NCI-H748 (cell line): Measurements from ENCODE around the gene TSC22D4.
"Not testable (repeated sequence)": the region's sequence is repeated elsewhere in the genome, so short reads cannot be mapped to it uniquely, and the experiment has no call there.

Source experiments
- DNase-seq: peaks from one replicate; lab custom pipeline; 2025; ENCODE audit not compliant: unreplicated experiment; lab: John Stamatoyannopoulos, UW

The TSC22D4 gene

DNA sequence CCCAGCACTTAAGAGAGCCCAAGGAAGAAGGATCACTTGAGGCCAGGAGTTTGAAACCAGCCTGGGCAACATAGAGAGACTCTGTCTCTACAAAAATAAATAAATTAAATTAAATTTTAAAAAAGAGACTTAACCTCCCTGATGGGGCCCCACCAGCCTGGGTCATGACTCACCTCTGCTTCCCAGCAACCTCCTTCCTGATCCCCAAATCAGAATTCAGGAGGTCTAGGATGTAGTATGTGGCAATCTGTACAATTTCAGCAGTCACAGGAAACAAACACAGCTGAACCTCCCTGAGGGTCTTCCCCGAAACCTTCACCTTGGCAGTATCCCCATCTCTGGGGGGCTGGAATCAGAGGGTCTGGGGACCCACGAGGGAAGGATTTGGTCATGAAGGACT is 33.0 kb downstream of the TSC22D4 start:
- no peak for DNase-seq

DNA sequence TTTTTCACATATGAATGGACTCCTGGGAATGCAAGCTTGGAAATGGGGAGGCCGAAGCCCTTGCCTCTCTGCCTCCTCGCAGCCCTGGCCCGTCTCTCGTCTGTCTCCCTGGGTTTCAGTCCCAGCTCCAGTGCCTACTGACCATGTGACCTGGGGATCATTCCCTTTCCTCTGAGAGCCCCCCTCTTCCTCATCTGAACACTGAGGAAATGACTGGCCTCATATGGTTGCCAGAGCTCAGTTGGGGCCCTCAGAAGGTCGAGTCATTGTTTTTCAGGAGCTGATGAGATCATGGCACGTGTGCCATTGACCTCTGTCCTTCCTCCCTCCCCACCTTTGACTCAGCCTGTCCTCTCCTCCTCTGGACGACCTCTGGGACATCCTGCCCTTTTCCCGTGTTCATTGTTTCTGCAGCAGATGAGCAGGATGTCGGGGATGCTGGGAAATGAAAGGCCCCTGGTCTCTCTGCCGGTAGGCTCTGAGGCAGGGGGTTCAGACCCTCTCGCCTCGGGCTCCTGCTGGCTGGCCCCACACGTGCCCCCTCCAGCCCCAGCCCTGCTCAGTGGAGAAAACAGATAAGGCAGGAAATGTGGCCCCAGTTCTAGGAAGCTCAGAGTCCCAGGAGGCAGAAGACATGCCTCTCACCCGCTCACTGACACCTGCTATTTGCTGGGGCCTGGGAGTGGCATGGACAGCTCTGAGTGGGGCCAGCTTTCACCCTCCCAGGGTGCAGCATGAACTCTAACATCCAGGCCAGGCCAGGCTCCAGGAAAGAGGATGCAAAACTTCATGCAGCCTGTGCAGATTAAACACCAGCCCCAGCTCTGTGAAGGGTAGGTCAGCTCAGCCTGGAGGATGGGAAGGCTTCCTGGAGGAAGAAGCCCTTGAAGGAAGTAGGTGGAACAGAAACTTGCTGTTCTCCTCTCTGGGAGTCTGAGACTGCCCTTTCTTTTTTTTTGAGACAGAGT is 34.4 kb downstream of the TSC22D4 start:
- no peak for DNase-seq

DNA sequence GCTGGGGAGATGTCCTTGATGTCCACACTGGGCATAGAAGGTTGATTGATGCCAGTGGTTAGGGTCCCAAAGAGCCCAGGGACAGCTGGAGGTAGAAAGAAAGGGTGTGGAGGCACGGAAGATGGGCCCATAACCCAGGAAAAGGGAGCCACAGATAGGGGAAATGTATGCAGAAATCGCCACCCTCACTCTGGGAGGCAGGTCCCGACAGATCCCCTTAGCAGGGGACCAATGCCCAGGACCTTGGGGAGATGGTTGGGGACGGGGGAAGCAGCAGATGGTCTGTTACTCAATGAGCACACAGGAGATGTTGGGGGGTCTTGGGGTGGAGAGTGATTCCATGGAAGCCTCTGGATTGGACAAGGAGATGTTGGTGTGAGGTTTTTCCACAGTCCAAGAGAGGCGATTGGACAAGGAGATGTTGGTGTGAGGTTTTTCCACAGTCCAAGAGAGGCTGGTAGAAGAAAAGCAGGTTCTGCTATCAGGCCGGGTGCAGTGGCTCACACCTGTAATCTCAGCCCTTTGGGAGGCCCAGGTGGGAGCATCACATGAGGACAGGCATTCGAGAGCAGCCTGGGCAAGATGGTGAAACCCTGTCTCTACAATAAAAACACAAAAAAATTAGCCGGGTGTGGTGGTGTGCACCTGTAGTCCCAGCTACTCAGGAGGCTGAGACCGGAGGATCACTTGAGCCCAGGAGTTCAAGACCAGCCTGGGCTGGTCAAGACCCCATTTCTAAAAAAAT is 35.7 kb downstream of the TSC22D4 start:
- DNase-seq: no peak

DNA sequence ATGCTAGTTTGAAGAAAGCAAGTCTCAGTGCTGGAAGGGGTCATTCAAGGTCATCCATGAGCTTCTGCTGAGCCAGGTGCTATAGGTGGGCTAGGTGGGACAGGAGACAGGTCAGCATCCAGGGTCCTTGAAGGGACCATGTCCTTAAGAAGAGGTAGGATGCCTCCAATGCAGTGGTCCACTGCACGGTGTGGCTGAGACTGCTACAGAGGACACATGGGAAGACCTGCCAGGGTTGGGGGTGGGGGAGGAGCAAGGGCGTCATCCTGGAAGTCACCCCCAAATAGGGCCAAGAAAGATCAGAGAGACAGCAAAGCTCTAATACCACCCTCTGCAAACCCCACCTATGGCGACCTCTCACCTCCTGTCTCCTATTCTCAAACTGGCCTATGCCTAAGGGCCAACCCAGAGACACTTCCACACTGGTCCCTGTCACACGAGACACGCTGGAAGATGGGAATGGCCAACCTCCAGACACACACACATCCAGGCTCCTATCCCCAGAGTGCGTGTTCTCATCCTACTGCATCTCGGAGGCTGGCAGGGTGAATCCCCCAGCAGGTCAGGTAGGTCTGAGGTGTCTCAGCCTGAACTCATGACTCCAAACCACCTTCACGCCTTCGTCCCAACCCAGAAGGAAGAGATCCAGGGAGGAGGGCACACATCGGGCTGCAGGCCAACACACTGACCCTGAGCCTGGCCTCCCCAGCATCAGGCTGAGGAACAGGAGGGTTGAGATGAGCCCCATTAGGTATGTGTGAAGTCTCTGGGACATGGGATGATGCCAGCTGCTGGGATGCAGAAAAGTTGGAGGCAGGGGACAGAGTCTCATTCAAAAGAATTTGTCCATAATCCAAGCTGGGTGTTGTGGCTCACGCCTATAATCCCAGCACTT is 37.1 kb downstream of the TSC22D4 start:
- DNase-seq: no peak

DNA sequence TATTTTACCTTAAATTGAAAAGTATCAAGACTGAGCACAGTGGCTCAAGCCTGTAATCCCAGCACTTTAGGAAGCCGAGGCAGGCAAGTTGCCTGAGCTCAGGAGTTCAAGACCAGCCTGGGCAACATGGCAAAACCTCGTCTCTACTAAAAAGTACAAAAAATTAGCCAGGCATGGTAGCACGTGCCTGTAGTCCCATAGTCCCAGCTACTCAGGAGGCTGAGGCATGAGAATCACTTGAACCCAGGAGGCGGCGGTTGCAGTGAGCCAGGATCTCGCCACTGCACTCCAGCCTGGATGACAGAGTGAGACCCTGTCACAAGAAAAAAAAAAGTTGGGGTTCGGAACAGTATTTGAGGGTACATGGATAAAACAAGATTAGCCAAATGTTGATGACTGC is 39.8 kb downstream of the TSC22D4 start:
- not testable (repeated sequence) for DNase-seq

DNA sequence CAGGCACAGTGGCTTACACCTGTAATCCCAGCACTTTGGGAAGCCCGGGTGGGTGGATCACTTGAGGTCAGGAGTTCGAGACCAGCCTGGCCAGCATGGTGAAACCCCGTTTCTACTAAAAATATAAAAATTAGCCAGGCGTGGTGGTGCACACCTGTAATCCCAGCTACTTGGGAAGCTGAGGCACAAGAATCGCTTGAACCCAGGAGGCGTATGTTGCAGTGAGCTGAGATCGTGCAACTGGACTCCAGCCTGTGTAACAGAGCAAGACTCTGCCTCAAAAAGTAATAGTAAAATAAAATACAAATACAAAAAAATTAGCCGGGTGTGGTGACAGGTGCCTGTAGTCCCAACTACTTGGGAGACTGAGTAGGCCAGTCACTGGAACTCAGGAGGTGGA is 40.3 kb downstream of the TSC22D4 start:
- not testable (repeated sequence) for DNase-seq

DNA sequence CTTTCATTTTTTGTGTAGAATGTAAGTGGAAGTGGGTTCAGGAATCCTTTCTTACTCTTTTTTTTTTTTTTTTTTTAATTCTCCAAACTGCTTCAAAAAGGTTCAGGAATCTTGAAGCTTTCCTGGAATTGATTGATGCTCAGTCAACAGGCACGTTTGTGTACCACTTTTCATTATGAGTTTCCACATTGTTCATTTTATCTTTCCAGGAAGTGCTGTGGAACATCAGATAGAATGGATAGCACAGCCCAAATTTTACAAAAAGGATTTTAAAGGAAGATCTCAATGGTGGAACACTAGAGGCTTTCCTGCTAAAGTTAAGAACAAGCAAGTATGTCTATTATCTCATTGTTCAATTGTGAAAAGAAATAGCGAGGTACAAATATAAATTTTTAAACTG is 40.8 kb downstream of the TSC22D4 start:
- DNase-seq: no peak

DNA sequence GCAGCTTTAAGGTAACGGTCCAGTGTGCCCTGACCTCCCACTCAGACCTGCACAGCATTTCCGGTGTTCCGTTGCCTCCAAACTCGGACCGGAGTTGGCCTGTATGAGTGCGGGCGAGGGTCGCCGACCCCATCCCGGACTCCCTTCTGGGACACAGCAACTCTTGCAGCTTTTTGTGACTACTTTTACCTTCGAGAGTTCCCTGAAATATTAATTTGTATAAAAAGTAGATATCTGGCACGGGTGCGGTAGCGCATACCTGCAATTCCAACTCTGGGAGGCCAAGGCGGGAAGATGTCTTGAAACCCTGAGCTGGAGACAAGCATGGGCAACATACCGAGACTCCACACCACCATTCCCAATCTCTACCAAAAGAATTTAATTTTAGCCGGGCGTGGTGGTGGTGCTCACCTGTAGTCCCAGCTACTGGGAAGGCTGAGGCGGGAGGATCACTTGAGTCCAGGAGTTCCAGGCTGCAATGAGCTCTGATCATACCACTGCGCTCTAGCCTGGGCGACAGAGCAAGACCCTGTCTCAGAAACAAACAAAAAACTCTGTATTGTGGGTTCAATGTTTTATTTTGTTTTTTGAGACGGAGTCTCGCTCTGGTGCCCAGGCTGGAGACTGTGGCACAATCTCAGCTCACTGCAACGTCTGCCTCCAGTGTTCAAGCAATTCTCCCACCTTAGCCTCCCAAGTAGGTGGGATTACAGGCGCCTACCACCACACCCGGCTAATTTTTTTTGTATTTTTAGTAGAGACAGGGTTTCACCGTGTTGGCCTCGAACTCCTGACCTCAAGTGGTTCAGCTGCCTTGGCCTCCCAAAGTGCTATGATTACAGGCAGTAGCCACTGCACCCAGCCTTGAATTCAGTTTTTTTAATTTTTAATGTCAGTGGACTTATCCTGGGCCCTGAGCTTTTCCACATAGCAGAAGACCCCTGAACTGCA is 41.6 kb downstream of the TSC22D4 start:
- DNase-seq: no peak

DNA sequence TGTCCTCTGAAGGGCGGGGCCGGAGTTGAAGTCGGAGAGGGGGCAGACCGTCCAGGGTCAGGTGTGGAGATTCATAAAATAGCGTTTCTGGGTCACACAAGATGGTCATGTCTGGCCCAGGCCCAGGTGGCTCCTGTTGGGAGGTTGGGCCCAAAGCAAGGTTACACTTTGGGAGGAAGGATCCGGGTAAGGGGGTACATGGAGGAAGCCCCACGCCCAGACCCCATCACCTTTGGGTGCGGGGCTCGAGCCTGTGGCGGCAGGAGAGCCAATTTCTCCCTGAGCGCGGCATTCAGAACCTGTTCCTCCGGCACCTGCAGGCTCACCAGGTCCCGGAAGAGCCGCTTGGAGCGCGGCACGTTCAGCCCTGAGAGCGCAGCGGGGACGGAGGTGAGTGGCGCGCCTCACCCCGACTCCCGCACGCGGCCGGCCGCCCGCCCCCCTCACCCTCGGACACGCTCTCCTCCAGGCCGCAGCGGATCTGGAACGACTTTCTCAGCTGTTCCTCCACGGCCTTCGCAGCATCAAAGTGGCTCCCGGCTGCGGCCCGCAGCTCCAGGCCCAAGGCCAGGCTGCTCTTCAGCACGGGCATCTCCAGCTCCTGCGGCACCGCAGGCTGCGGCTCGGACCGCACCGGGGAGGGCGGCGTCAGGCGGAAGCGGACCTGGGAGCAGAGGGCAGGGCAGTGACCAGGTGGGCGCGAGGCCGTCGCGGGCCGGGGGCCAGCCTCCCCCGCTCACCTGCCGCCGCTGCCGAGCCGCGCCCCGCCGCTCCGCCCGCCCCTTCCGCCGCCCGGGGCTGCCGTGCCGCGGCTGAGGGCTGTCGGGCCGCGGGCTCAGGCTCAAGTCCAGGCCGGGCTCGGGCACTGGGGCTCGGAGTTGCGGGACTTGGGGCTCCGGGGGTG is 43.4 kb downstream of the TSC22D4 start:
- peak; percentile 65 for DNase-seq

DNA sequence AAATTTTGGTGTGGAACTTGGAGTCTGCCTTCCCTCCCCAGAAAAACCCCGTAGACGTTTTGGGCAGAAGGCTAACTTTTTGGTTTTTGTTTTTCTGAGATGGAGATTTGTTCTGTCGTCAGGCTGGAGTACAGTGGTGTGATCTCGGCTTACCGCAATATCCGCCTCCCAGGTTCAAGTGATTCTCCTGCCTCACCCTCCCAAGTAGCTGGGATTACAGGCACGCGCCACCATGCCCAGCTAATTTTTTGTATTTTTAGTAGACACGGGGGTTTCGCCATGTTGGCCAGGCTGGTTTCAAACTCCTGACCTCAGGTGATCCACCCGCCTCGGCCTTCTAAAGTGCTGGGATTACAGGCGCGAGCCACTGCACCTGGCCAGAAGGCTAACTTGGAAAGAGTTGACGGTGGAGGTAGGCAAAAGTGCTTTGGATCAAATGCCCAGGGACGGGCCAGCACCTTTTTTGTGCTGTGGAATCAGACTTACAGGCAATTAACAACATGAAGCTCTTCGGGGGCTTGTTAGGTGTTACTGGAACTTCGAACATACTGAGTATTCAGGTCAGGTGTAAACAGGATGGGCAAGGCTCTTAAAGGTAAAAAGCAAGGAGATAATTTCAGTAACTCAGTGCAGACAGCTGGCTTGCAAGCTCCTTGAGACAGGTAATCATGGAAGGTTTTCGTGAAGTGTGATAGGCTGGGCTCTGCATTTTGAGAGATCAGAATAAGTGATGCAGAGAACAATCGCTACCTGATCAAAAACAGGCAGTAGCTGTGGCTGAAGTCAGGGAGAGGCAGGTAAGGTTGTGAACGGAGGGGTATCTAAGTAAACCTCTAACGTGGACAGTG is 44.5 kb downstream of the TSC22D4 start:
- DNase-seq: no peak

DNA sequence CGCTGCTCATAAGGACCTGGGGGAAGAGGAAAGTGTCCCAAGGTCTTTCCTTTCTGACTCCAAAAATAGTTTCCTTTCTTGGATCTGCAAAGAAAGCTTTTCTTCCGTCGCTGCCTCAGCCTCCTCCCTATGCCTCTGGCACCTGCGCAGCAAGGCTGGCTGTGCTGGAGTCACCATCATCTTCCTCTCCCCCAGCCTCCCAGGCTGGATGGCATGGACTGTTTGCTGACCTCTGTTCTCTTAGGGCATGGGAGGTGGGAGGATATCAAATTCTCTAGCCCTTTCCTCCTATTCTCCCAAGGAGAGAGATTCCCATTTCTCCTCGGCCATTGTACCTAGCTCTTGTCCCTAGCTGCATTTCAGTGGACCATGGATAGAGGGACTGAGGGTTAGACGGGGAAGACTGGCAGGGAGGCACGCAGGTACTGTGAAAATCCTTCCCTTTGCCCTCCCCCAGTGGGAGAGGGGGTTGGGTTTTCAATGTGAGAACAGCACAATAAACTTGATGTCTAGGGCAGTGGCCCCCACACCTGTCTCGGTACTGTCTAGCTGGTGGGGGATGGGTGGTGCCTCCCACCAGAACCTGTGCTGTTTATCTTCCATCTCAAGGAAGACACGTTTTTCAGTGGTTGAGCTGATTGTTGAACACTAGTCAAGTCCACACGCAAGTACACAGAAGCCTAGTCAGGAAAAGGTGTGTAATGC is 45.3 kb downstream of the TSC22D4 start:
- no peak for DNase-seq

DNA sequence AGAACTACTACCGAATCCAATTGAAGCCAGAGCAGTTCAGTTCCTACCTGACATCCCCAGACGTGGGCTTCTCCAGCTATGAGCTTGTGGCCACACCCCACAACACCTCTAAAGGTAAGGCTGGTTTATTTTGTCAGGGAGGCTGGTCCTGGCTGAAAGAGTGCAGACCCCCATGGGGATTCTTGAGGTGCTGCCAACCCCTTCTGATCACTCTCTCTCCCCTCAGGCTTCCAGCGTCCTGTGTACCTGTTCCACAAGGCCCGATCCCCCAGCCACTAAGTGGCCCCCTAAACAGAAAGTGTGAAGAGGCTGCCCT is 45.8 kb downstream of the TSC22D4 start:
- DNase-seq: no peak

DNA sequence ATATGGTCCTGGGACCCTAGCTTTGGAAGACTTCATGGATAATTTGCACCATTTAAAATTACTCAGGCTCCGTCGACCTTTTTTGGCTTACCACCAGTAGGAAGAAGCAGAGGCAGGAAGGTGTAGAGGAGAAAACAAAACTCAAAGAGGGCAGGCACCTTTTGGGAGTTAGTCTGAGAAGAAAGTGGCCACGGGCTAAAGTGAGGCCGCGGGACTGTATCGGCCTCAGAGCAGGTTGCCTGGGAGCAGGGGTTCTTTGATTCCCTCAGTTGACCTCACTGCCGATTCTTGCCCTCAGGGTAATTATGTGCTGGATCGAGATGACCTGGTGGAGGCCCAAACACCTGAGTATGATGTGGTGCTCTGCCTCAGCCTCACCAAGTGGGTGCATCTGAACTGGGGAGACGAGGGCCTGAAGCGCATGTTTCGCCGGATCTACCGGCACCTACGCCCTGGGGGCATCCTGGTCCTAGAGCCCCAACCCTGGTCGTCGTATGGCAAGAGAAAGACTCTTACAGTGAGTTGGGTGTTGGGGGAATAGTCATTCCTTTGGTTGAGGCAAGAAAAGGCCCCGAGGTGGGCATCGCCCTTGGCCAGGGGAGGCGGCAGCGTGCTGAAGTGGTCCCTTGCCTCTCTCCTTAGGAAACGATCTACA is 46.3 kb downstream of the TSC22D4 start:
- DNase-seq: no peak

DNA sequence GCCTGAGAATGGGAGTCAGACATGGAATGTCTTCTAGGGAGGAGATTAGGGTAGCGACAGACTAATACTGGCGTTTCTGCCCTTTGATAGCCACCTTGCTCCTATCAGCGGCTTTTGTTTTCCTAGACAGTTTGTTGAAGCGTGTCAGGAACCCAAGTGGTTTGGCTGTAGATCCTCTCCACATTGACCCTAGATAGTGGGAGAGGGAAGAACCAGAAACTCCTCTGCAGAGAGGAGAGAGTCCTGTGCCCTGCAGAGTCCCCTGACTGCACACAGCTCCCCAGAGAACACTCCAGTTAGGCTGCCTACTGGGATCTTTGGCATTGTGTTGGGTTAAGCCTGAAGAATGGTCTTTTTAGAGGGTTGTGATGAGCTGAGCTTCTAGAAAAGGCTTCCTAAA is 47.0 kb downstream of the TSC22D4 start:
- DNase-seq: no peak

DNA sequence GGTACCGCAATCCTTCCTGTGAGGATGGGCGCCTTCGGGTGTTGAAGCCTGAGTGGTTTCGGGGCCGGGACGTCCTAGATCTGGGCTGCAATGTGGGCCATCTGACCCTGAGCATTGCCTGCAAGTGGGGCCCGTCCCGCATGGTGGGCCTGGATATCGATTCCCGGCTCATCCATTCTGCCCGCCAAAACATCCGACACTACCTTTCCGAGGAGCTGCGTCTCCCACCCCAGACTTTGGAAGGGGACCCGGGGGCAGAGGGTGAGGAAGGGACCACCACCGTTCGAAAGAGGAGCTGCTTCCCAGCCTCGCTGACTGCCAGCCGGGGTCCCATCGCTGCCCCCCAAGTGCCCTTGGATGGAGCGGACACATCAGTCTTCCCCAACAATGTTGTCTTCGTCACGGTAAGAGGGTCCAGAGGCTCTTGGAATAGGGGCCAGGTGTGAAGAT is 47.7 kb downstream of the TSC22D4 start:
- no peak for DNase-seq

DNA sequence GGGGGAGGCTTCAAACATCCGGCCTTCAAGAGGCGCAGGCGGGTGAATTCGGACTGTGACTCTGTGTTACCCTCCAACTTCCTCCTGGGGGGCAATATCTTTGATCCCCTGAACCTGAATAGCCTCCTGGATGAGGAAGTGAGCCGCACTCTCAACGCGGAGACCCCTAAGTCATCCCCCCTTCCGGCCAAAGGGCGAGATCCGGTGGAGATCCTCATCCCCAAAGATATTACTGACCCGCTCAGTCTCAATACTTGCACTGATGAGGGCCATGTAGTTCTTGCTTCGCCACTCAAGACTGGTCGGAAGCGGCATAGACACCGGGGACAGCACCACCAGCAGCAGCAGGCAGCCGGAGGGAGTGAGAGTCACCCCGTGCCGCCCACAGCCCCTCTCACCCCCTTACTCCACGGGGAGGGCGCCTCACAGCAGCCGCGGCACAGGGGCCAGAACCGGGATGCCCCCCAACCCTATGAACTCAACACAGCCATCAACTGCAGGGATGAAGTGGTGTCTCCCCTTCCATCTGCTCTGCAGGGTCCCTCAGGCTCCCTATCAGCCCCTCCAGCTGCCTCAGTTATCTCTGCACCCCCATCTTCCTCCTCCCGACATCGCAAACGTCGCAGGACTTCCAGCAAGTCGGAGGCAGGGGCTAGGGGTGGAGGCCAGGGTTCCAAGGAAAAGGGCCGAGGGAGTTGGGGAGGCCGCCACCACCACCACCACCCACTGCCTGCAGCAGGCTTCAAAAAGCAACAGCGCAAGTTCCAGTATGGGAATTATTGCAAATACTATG is 48.3 kb downstream of the TSC22D4 start:
- peak; percentile 46 for DNase-seq
